Fibroblast of the aortic adventitia (primary cell): ENCODE data around the gene AFF2. TPM values are rescaled to one million over a fixed set of nuclear protein-coding genes. Genes with fewer than 3 reads are reported as not detected.
A peak's percentile ranks its signal among the peaks of the same experiment; 100 is the strongest.

Source experiments
- DNase-seq: peaks from one replicate; pipeline ENCODE4 v3.0.0-alpha.2; 2010; ENCODE audit warnings: low read depth
- H3K4me3 ChIP-seq: 2 replicates; pipeline ENCODE4 v1.5.1; 2011; ENCODE audit warnings: low read depth, mild to moderate bottlenecking, control low read depth, low read length, moderate library complexity
- total RNA-seq: library from RNA; depleted of rRNA; stranded (reverse); fragments of >200 nt; gene quantifications from 2 replicates; pipeline ENCODE4 v1.2.3, GENCODE V29; 2012; ENCODE audit warnings: low replicate concordance
- TF ChIP-seq, protein P1 (sequence below): IDR thresholded peaks from 2 replicates; pipeline ENCODE4 v1.5.1; 2011; ENCODE audit warnings: mild to moderate bottlenecking, low read length, control low read depth, inconsistent platforms; ENCODE audit not compliant: insufficient read depth

The AFF2 gene
- total RNA-seq, 1 donor = 6.6 TPM

- no peak overlapping the region for H3K4me3 ChIP-seq
- TF ChIP-seq, protein P1, sequence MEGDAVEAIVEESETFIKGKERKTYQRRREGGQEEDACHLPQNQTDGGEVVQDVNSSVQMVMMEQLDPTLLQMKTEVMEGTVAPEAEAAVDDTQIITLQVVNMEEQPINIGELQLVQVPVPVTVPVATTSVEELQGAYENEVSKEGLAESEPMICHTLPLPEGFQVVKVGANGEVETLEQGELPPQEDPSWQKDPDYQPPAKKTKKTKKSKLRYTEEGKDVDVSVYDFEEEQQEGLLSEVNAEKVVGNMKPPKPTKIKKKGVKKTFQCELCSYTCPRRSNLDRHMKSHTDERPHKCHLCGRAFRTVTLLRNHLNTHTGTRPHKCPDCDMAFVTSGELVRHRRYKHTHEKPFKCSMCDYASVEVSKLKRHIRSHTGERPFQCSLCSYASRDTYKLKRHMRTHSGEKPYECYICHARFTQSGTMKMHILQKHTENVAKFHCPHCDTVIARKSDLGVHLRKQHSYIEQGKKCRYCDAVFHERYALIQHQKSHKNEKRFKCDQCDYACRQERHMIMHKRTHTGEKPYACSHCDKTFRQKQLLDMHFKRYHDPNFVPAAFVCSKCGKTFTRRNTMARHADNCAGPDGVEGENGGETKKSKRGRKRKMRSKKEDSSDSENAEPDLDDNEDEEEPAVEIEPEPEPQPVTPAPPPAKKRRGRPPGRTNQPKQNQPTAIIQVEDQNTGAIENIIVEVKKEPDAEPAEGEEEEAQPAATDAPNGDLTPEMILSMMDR = no peak
- DNase-seq = no peak
These were observed 350.2 kb downstream of the AFF2 start for GRCh38 chrX:148850631-148851030.

- no peak overlapping the region for H3K4me3 ChIP-seq
- TF ChIP-seq, protein P1 = no peak
- peak; percentile 4 for DNase-seq
These were observed 353.9 kb downstream of the AFF2 start for GRCh38 chrX:148854306-148854705.

- TF ChIP-seq, protein P1 = no peak
- H3K4me3 ChIP-seq = no peak overlapping the region
These were observed 356.1 kb downstream of the AFF2 start for GRCh38 chrX:148856505-148856904.

GRCh38 chrX:148865277-148866210 is 365.1 kb downstream of the AFF2 start:
- H3K4me3 ChIP-seq = no peak overlapping the region
- DNase-seq = no peak
- TF ChIP-seq, protein P1 = no peak

More at GRCh38 chrX:148856505-148856904, 356.1 kb downstream of the AFF2 start:
- DNase-seq = no peak

GRCh38 chrX:148867596-148867995 is 367.2 kb downstream of the AFF2 start:
- TF ChIP-seq, protein P1 = no peak
- H3K4me3 ChIP-seq = no peak overlapping the region
- DNase-seq = no peak

GRCh38 chrX:148871422-148872160 is 371.2 kb downstream of the AFF2 start:
- H3K4me3 ChIP-seq = no peak overlapping the region
- TF ChIP-seq, protein P1 = no peak
- DNase-seq = peak; percentile 83
